Esophagus muscularis mucosa (tissue), 4 donors: ENCODE measurements around the gene TRIM63. TPM values are rescaled to one million over a fixed set of nuclear protein-coding genes. Genes with fewer than 3 reads are reported as not detected.
"Not testable (repeated sequence)": the region's sequence is repeated elsewhere in the genome, so short reads cannot be mapped to it uniquely, and the experiment has no call there.

ENCODE experiments used
- DNase-seq: peaks from one replicate; pipeline ENCODE4 v3.0.0-alpha.2; 2017; ENCODE audit errors: extremely low spot score
- H3K27ac ChIP-seq, 4 donors: fragments of 200-600 bp; sonication (generic); replicated peaks in 1 of 4; 1 replicate in 3 of 4; 2 replicates in 1 of 4; pipeline ENCODE4 v1.5.1; 2016 to 2019; ENCODE audit warnings: mild to moderate bottlenecking in 1 of 4
- H3K27me3 ChIP-seq, 4 donors: fragments of 200-600 bp; sonication (generic); one replicate each; pipeline versions ENCODE4 v1.5.1 to v1.6.0; 2016 to 2019
- H3K36me3 ChIP-seq, 4 donors: fragments of 200-600 bp; sonication (generic); one replicate each; pipeline ENCODE4 v1.5.1; 2016 to 2019
- H3K4me1 ChIP-seq, 4 donors: fragments of 200-600 bp; sonication (generic); one replicate each; pipeline ENCODE4 v1.5.1; 2016 to 2019
- H3K4me3 ChIP-seq, 4 donors: fragments of 200-600 bp; sonication (generic); 1 replicate in 2 of 4; 2 replicates in 2 of 4; pipeline ENCODE4 v1.5.1; 2016 to 2019; ENCODE audit warnings: mild to moderate bottlenecking in 4 of 4, moderate library complexity in 1 of 4
- H3K9me3 ChIP-seq, 4 donors: fragments of 200-600 bp; sonication (generic); 1 replicate in 3 of 4; 2 replicates in 1 of 4; pipeline ENCODE4 v1.5.1; 2016 to 2019
- EP300 ChIP-seq: sonication (generic); formaldehyde crosslinking; IDR thresholded peaks from one replicate; pipeline ENCODE4 v1.6.1; 2017; ENCODE audit warnings: antibody characterized with exemption
- POLR2A ChIP-seq: fragments of 450-650 bp; IDR thresholded peaks from one replicate; pipeline ENCODE4 v1.6.1; 2017; ENCODE audit warnings: antibody characterized with exemption, moderate library complexity, mild to moderate bottlenecking, low read depth
- POLR2AphosphoS5 ChIP-seq, 2 donors: sonication (generic); formaldehyde crosslinking; IDR thresholded peaks; one replicate each; pipeline ENCODE4 v1.6.1; 2017; ENCODE audit warnings: antibody characterized with exemption in 2 of 2
- WGBS: methylation state at CpG from one replicate; pipeline ENCODE4 v1.1.5; 2018; 5-methylcytosine and 5-hydroxymethylcytosine counted together
- intact Hi-C: fragments of 100-400 bp; cut with DNase I; formaldehyde crosslinking; loops from one replicate; pipeline ENCODE4 v1.15.1; 2023
- total RNA-seq, 4 donors: library from RNA; depleted of rRNA; stranded (reverse); fragments of >200 nt; gene quantifications; one replicate each; pipeline versions ENCODE4 v1.1.0 to v1.2.1, GENCODE V29; 2016
- TF ChIP-seq, protein P1 (sequence below), 3 experiments: fragments of 200-600 bp in 2 of 3; fragments of 450-650 bp in 1 of 3; sonication (generic) in 2 of 3; IDR thresholded peaks; one replicate each; pipeline ENCODE4 v1.5.1; 2017 to 2019; ENCODE audit warnings: antibody characterized with exemption in 3 of 3, mild to moderate bottlenecking in 2 of 3, moderate library complexity in 1 of 3

Gene TRIM63
- total RNA-seq, 4 donors from 2014 or later, result 0.42 to 4.1 (median 2.1) TPM; not detected in 1

DNA sequence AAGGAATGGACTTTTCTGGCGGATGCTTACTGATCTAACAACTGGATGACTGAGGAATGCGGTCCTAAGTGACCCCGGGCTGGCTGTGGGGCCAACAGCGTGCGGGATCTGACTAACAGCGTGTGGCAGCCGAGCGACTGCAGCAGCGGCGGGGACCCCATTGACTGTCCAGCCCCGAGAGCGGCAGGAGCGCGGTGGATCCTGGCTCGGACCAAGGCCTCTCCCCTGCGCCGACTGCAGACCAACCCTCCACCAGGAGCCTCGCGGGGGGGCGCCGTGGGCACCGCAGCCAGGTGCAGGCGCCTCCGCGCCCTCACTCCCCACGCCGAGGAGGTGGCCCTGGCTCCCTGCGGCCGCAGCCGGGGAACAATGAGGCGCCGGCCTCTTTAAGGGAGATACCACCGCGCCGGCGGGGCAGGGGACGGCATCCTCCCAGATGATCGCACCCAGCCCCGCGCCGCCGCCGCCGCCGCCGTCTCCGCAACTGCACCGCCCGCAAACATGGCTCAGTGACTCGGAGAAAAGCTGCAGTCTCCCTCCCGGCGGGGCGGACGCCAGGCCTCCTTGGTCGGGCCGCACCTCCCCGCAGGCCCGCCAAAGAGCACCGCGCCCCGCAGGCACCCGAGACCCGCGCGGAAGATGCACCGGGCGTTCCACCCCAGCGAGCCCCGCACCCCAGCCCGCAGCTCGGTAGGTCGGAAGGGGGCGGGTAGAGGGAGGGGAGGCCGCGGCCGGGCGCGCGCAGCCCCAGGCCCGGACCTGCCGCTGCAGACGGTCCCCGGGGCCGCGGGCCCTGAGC is 43.5 kb upstream of the TRIM63 start:
- intact Hi-C loops, result loop anchor here (5.0 kb wide), 1 partner anchor 121 kb away; the partner anchor contains the start of gene CEP85
- 3% methylated on average over 8 of the region's 85 CpGs for WGBS
- Histone ChIP-seq H3K4me1 (peaks cover 25 to 35% (median 27%) of the 10 kb centered on the region in 4 donors), H3K4me3 (peak overlapping the region; percentile 95 to 100 (median 98)), H3K27me3 (no peaks in the 10 kb centered on the region), H3K27ac (peak overlapping the region; percentile 92 to 97 (median 94)), H3K36me3 (peaks cover 0 to 18% (median 8%) of the 10 kb centered on the region in 4 donors), H3K9me3 (no peaks in the 10 kb centered on the region)
- TF ChIP-seq, protein P1, sequence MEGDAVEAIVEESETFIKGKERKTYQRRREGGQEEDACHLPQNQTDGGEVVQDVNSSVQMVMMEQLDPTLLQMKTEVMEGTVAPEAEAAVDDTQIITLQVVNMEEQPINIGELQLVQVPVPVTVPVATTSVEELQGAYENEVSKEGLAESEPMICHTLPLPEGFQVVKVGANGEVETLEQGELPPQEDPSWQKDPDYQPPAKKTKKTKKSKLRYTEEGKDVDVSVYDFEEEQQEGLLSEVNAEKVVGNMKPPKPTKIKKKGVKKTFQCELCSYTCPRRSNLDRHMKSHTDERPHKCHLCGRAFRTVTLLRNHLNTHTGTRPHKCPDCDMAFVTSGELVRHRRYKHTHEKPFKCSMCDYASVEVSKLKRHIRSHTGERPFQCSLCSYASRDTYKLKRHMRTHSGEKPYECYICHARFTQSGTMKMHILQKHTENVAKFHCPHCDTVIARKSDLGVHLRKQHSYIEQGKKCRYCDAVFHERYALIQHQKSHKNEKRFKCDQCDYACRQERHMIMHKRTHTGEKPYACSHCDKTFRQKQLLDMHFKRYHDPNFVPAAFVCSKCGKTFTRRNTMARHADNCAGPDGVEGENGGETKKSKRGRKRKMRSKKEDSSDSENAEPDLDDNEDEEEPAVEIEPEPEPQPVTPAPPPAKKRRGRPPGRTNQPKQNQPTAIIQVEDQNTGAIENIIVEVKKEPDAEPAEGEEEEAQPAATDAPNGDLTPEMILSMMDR (IDR thresholded peaks at IDR 0.05), result no peak
- TF ChIP-seq POLR2A, result peak; percentile 15
- TF ChIP-seq POLR2AphosphoS5 (IDR thresholded peaks at IDR 0.05), result peak; percentile 9 to 58
- peak; percentile 94 for DNase-seq

DNA sequence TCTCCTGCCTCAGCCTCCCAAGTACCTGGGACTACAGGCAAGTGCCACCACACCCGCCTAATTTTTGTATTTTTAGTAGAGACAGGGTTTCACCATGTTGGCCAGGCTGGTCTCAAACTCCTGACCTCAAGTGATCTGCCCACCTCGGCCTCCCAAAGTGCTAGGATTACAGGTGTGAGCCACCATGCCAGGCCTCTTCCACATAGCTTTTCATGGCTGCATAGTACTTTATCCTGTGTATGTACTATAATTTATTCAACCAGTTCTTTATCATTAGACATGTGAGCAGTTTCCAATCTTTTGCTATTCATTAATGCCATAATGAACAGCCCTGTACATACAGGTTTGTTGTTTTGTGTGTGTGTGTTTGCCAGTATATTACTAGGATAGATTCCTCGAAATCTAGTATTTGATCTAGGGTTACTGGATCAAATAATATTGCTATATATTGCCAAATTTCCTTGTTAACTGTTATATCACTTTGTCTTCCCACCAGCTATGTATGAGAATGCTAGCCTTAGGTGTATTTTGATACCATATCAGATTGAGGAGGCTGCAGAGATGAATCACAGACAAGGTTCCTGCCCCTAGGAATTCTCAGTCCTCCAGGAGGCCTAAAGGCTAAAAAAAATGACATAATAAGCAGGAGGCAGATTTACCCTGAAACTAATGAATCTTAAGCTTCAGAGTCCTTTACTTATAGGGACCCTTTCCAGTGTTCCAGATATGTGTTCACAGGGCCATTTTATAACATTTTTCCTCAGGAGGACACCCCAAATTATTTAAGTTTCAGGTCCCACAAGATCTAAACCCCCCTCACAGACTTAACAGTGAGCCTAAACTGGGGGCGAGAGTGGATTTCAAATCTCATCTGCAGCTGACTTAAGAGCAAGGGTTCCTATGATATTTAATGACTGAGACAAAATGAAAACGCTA is 42.1 kb upstream of the TRIM63 start:
- 89% methylated on average over 5 of the region's 5 CpGs for WGBS
- Histone ChIP-seq H3K27me3 (no peaks in the 10 kb centered on the region), H3K4me3 (no peak overlapping the region), H3K36me3 (peaks cover 0 to 3% (median 1%) of the 10 kb centered on the region in 4 donors), H3K4me1 (peaks cover 26 to 28% (median 28%) of the 10 kb centered on the region in 4 donors), H3K27ac (peak overlapping the region in 1 of 4 donors; percentile 94), H3K9me3 (no peaks in the 10 kb centered on the region)
- DNase-seq, result no peak
- intact Hi-C loops, result loop anchor here (5.0 kb wide), 3 partner anchors 53 to 123 kb away; partner anchors contain the start of gene CEP85
- TF ChIP-seq EP300 (no peak), POLR2A (no peak), POLR2AphosphoS5 (IDR thresholded peaks at IDR 0.05) (no peak)
- TF ChIP-seq, protein P1 (IDR thresholded peaks at IDR 0.05), result no peak

DNA sequence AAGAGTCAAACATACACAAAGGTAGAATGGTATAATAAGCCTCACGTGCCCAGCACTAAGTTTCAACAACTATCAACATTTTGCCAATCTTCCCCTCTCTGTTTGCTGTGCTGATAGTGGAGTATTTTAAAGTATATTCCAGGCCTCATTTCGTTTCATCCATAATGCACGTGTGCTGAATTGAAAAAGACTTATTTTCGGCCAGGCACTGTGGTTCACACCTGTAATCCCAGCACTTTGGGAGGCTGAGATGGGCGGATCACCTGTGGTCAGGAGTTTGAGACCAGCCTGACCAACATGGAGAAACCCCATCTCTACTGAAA is 37.8 kb upstream of the TRIM63 start:
- H3K36me3 ChIP-seq, H3K27ac ChIP-seq, H3K4me3 ChIP-seq, DNase-seq, H3K9me3 ChIP-seq, H3K4me1 ChIP-seq, H3K27me3 ChIP-seq: not testable (repeated sequence)
- intact Hi-C loops, result loop anchor here (2.0 to 5.0 kb wide), 3 partner anchors 40 to 68 kb away; no protein-coding TSS in a partner anchor
- TF ChIP-seq, protein P1 (IDR thresholded peaks at IDR 0.05), result peak in 1 of 3 experiments; percentile 1
- WGBS, result 44% methylated on average over 5 of the region's 5 CpGs

DNA sequence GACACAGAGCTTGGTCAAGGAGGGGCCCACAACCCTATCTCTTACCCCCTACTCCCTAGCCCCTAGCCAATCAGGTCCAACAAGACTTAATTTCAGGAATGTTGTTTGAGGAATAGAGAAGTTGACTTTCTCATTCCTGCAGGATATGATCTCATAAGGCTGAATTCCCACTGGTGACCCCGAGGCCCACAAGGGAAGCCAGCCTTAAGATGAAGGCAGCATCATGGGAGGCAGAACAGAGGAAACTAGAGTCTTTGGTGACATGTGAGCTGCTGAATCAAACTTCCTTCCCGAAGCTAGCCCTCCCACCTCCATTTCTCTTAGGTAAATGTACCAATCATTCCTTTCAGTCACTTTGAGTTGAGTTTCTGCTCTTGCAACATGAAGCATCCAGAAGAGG is 35.1 kb upstream of the TRIM63 start:
- H3K4me1 ChIP-seq, result peaks cover 0 to 4% (median 0%) of the 10 kb centered on the region in 4 donors
- 68% methylated on average over 2 of the region's 2 CpGs for WGBS
- TF ChIP-seq POLR2AphosphoS5 (IDR thresholded peaks at IDR 0.05) (no peak), EP300 (no peak), POLR2A (no peak)
- TF ChIP-seq, protein P1 (IDR thresholded peaks at IDR 0.05), result no peak
- no peak overlapping the region for H3K27ac ChIP-seq
- intact Hi-C loops, result no loop called here
- H3K36me3 ChIP-seq, result no peaks in the 10 kb centered on the region
- no peak overlapping the region for H3K4me3 ChIP-seq
- H3K9me3 ChIP-seq, result no peaks in the 10 kb centered on the region
- DNase-seq, result no peak
- H3K27me3 ChIP-seq, result peaks cover 0 to 5% (median 0%) of the 10 kb centered on the region in 4 donors
